ENCODE measurements around the gene LRRN3.

The LRRN3 gene

DNA sequence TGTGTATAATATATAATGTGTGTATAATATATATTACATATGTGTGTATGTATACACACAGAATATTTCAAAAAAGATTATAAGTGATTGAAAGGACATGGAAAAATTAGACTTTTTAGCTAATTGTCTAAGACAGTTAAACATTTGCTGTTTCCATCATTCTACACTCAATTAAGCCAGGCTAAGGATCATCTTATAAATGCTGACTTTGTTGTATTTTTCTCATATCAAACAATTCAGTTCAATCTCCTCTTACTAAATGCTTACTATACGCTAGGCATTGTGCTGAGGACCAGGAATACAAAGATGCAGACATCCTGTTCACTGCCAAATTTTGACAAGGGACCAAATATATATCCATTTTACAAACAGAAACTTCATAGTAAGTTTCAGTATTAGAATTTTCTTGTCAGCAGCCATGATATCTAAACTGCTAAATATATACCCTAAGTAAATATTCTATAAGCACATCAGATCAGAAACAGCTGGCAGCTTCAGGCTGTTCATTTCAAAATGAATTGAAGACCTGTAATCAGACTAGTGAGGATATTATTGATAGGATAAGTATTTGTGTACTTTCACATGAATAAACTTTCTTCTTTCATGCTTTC is 10.3 kb upstream of the LRRN3 start:
- DNase-seq: no peak

DNA sequence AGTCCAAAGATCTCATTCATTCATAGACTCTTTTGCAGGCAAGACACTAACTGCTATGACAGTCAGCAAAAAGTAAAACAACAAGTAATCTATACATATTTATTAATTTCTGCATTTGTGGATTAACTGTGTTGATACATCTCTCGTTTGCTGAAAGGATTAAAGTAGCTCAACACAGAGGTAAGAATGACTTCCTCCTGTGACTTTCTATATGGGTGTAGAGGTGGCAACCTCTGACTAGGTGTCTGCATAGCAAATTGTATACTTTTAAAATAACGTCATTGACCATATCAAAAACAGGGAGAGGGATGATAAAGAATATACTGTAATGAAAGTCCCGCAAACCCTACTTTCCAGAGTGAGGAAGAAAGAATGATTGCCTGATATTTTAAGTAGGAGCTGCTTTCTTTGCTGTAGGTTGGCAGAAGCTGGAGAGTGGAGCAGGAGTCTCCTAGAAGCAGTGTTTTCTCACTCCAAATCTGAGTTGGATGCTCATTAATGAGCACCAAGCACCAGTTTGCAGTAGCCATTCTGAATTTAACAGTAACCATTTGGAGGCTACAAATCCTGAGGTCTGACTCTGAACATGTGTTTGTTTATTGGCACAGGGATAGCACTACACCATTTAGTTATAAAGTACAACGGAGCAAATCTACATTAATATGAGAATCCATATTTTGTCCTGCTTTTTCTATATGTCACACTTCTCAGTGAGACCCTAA is 9.2 kb upstream of the LRRN3 start:
- DNase-seq: no peak

DNA sequence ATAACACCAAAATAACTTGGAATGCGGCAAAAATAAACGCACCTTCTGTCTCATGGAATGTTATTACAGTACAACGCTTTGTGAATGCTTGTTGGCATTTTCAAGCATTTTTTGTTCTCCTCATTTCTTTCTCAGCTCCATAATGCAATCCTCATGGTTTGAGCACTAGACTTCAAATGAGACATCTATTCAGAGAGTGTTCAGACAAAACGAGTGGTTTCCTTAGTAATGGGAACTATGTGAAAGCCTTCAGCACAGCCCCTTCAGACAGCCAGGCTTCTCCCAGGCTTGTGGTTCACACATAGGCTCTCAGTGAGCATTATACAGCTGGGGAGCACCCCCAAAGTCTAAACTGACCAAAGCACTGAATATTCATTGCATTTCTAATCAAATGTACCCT is 8.6 kb upstream of the LRRN3 start:
- DNase-seq: no peak

DNA sequence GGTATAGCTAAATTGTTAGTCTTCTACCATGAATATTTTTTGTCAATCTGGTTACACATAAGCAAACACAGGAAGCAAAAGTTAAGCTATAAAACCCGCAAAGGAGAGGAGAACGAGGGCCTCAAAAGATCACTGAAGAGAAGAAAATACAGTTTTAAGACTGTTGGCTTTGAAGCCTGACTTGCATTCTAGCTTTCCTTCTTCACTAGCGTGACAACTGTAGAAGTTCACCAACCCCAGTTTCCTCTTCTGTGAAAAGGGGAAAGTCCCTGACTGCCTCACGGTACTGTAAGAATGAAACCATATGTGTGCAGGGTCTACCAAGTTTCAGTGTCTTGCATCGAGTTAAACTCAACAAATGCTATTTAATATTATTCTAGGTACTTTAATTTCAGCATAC is 7.5 kb upstream of the LRRN3 start:
- no peak for DNase-seq

DNA sequence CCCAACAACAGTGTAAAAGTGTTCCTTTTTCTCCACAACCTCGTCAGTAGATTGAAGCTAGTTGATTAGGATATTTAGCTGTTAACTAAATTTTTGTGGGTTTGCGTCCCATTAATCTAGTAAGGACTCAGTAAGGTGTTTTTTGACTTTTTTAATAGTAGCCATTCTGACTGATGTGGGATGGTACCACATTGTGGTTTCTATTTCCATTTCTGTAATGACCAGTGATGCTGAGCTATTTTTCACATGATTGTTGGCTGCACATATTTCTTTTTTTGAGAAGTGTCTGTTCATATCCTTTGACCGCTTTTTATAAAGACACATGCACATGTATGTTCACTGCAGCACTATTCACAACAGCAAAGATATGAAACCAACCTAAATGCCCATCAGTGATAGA is 5.6 kb upstream of the LRRN3 start:
- DNase-seq: no peak

DNA sequence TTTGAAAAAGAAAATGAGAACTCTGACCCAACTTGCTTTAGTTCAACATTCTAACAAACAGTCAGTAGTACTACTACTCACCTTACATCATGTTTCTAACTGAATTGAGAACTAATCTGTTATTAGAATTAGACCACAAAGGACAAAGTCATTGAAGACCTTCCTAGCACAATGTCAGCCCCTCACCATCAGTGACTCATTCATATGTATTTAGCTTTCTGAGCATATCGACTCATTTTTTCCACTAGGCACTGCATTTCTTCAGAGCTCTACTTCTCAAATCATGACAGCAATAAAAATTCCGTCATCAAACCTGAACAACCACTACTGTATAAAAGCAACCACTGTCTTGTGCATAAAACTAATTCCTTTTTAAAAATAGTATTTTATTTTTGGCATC is 4.4 kb upstream of the LRRN3 start:
- no peak for DNase-seq

DNA sequence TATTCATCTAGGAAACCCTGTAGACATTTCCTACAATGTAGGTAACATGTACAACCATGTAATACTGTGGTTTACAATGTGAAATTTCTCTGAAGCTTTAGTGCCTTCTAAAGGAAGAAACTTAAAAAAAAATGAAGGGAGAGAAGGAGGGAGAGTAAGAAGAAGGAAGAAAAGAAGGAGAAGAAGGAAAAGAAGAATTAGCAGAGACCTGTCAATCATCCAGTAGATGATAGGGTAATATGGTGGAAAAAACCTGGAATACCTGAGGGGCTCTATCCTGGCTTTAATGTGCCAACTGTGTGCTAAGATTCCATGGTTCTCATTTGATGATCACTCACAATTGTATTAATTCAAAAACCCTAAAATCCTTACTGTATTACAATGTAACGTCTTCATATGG is 2.6 kb upstream of the LRRN3 start:
- no peak for DNase-seq

DNA sequence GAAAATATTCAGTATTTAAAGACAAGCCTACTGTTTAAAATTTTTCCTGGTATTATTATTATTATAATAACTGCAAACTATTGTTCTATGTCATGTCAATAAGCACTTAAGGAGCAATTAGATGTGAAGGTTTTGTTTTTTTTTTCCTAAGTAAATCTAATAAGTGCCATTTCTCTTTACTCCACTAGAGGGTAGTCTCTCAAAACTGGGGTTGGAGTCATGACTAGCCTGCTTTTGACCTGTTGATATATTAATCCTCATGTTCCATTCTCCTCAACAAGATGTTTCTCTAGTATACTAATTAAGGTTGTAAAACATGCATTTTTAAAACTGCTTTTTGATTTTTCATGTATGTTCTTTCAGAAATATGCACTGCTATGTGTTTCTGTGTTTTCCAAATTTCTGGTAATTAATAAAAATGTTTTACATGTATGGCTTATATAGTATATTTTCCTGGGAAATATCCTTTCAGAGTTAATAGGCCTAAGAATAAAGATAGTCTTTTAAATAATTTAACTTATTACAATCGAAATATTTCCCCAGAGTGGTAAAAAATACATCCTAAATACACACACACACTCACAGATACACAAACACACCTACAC is 1.0 kb upstream of the LRRN3 start:
- DNase-seq: peak; percentile 80

DNA sequence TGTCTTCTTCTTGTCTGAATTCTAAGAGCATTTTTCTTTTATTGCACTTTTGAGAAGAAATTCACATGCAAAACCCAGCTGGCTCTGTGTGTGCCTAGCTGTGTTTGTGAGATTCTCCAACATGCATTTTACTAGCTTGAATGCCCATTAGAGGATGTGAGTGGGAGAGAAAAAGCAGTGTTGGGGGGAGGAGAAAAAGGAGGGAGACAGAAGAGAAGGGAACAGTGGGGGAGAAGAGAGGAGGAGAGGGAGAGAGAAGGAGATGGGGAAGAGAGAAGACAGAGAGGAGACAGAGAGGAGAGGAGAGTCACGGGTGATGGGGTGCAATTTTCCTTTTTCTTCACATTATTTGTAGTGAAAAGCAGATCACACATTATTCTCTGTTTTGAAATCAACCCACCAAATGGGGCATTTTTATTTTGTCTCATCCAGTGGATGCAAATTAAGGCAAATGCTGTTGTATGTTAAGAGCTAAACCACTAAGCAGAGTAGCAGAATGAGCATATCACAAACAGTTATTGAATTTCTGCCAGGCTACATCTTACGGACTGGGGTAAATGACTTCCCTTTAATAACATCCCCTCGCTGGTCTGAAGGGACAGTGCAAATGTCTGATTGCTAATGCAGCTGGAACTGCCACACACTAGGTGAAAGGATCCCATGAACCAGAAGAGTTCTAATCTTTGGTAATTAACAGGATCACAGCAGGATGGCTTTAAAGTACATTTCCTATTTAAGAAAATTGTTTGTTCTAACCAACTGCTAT is 849 bp downstream of the LRRN3 start:
- DNase-seq: peak; percentile 84

DNA sequence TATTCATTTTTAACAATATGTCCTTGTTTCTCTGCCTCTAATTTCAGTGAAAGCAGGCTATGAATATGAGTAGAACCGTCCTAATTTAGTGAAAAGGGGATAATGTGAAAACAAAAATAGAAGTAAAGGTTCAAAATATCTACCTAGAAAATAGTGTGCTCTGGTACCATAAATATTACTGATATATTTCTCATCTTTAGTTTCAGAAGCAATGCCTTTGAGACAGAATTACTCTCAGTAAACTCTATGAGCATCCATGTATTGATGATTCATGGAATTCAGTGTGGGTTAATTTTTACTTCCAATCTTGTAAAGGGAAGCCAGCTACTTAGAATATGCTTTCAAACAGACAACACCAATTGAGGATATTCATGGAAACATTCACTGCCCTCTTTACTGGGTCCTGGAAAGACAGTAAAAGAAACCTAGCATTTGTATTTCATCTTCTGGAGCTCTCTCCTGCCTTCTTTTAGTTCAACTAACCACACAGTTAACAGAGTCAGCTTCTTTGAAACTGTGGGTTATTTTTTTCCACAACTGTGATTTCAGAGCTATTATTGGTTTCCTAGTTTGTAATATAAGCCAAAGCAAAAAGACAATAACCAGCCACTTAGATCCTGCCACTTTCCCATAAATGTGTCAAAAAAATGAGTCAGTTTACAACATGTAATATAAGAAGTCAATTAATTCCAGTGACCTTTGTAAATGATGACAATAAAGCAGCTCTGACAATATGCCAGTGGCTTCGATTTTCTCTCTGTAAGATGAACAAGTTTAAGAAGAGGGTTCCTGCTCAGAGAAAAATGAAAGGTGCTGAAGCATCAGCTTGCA is 1.7 kb downstream of the LRRN3 start:
- peak; percentile 50 for DNase-seq

DNA sequence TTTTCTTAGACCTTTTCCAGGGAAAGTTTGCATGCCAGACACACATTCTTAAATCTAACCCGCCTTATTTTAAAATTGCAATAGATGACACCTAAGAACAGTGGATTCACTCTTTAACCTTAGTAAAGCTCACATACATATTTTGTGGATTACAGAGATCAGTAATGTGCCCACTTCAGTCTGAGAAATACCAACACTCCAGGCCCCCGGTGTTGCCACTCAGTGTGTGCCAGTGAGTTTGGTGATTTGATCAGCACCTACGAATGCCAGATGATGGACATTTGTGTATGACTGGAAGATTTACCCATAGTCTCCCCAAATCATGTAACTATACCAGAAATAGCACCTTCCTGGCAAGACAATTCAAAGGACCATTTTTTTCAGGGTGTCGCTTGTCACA is 2.6 kb downstream of the LRRN3 start:
- no peak for DNase-seq

DNA sequence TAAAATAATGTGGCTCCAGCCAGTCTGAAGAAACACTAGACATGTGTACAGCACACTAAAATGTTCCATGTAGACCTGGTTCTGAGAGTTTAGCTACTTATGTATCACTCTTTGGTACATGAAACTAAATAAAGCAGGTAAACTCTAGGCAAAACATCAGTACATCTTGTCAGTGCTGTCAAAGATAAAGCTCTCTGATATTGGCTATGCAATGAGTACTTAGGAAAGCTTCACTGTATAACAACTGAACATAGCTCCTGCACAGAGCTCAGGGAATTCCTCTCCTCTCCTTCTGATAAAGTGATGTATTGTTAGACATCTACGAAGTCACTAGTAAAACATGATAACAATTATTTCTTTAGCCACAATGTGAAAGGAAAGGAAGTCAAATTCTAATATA is 3.5 kb downstream of the LRRN3 start:
- peak; percentile 30 for DNase-seq

DNA sequence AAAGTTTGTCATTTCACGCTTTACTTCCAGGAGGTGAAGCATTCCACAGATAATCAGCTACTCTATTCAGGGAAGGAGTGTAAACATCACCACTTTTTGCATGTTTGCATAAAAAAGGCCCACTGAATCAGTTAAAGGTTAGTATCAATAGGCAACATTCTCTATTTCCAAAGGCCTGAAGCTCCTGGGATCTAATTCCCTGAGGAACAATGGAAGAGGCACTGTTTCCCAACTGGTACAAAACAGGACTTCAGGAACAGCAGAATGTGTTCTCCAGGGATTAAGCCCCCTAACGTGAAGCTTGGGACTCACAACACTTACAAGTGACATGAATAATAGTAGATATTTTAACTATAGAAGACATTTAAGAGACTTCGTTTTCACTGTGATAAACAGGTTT is 6.1 kb downstream of the LRRN3 start:
- no peak for DNase-seq

DNA sequence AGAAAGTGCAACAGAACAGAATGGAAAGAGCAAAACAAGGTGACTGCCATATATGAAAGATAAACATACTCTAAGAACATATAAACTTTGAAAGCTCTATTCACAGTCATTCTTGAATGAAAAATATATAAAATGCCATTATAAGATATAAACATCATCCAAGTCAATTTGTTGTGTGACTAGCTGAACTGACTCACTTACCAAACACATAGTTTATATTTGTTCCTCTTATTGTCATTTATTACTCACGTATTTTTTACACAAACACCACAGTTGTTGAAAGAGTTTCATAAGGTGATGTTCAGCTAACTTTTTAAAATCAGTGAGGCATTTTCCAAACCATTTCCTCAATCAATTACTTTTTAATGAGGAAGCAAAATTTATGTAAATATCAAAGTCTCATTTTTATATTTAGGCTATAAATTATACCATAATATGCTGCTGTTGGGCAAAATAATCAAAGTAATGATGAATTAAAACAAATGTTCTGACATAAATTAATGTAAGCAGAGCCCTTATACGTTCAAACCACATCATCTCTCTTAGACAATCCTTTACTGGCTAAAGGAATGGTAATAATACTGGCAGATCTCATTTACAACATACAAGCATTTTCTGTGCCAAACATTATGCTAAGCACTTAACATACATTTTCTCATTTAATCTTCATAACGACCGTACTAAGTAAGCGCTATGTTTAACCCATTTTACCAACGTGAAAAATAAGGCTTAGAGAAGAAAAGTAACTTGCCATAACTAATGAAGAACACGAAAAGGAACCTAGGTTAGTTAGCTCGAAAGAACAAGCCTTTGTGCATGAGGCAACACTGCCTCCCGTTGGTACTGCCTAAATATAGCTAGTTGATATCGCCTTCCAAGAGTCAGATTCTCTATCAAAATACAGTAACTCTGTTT is 7.3 kb downstream of the LRRN3 start:
- DNase-seq: peak; percentile 57

DNA sequence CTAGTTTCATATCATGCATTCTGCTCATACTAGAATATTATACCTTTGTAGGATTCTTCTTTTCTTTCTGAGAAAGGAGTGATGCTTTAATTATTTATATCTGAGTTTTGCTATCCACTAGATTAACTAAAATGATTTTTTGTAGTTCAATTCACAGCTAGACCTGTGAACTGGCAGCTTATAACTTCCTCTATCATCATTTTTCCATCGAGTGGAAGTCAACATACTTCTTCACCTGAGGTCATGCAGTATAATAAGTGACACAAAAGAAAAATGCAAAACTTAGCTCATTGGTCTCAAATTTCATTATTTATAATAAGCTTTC is 8.0 kb downstream of the LRRN3 start:
- DNase-seq: no peak

DNA sequence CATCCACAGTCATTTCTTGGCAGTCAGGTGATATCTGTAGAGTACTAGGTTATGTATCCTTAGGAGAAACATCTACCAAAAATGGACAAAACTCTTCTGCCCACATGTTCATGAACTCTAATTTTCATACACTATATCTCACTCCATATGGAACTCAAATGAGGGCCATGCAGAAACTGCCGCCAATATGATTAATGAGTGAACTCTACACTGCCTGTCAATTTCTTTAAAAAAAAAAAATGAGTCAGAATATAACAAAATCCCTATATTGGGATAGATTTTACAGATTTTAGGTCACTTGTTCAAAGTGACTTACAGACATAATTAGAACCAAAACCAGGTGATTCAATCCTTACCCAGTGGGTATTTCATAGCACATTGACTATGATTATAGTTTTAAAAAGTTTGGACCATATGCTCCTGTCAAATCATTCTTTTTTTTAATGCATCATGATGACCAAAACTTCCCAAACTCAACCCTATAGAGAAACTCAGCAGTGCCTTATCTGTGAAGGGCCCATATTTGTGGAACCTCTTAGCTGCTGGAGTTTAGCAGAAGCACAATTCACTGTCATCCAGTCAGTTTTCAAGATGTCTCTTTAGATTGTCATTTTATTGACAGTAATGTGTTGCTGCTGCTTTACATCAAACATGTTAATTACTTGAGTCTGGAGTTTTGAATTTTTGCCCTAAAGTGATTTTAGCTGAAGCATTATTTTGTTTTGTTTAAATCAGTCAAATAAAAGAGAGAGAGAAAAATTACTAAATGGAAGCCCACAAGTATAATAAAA is 11.1 kb downstream of the LRRN3 start:
- no peak for DNase-seq

DNA sequence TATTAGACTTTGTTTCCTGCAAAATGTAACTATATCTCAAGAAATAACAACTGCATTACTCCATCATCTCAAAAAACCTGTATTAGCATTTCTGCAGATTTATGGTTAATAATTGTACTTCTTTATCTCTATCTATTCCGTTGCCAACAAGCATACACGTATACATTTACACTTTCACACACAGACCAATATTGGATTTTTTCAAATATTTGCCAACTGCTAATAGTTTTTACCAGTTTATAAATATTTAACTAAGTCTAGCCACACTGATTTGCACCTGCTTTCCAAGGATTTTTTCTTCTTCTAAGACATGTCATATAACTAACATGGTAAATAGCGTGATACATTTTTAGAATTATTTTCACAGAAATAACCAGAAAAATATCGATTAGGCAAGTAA is 12.2 kb downstream of the LRRN3 start:
- no peak for DNase-seq

DNA sequence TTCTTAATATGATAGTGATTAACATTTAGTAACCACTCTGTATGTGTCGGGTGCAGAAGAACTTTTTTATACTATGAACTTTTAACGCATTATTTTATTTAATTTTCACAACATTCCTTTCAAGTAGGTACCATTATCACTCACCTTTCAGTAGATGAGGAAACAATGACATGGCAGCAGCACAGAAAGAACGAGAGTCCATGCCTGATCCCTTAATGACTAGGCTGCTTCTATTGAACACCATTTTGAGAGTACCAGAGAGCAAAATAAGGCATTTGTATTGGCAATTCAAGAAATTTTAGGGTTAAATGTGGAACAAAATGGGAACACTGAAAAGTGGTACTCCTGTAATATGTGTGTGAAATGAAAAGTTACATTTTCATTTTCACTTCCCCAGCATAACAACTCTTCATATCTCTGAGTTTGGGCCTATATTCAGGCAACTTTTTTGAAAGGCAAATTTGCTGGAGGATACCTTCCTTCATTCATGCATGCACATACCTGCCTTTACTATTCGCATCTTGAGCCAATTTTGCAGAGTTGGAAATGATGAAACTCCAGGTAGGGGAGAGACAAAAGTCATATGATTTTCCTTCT is 12.8 kb downstream of the LRRN3 start:
- no peak for DNase-seq

DNA sequence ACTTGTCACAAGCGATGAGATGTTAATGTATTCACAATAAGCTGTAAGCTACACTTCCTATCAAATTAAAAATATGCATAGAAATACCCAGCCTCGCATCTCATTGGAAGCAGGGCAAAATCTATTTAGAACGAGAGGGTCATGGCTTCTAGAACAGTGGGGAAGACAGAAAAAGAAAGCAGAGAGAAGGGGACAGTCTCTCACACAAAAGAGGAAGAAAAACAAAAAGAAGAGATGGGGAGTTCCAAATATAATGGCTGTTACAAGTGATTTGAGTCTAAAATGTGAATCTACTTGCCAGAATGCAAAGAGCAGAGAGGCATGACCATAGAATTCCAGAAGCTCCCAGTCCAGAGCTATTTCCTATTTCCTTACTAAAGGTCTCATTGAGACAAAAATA is 13.8 kb downstream of the LRRN3 start:
- DNase-seq: no peak

DNA sequence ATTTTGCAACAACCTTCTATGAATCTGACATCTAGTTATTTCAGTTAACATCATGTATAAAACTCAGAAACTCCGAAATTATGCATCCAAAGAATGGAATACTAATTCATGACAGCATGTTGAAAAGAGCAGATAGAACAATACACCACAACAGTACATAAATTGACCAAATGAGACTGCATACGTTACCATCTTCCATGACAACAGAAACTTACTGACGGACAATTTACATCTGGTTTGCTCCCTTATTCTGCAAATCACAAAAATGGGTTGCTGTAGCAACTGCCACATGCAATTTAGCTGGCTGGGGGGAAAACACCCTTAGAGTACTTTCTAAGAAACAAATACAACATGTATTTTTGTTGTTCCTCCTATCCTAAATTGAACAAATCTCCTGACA is 14.3 kb downstream of the LRRN3 start:
- no peak for DNase-seq

DNA sequence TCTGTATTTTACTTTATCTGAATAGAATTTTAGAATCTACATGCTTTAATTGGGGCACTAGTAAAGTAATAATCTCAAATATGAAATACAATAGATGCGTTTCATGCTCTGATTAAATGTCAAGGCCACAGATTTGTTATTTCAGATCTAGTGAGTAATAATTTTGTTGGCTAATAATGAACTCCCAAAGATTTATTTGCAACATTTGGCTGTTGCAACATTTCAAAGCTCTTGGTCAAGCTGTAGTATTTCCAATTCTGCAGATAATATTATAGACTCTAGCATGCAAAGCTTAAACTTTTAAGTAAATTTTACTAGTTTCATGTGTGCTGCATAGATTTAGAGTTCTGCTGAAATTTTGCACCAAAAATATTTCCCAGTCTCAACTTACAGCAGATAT is 16.7 kb downstream of the LRRN3 start:
- no peak for DNase-seq
